ENCODE results near the gene FANCL.
"Not testable (repeated sequence)": the region's sequence is repeated elsewhere in the genome, so short reads cannot be mapped to it uniquely, and the experiment has no call there.

FANCL gene

DNA sequence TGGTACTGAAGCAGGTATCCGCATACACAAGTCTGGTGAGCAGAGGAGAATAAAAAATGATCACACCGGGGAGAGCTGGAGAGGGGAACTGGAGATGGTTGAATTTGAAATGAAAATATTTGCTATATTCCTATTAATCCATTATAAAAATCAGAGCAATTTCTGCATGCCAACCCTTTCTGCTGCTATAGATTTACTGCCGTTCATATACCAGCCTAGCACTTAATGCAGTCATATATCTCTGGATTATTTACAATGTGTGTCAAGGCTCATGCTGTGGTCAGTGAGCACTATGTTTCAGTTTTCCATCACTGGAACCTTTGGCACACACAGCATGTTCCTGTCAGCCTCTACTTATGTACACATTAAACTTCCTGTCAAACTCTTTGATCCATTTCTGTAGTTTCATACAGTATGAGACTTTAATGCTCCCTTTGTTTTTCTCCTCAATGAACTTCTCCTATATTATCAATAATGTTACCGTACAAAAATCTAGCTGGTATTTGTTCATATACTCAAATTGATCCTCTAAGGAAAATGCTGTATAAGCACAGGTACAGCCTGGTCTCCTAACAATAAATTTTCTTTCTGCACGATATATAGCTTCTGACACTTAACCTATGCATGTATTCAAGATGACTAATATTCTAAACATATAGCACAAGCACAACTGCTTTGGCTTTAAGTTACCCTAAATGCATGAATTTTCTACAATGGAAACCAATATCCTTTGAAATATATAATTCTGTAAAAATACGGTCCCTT is 36.7 kb downstream of the FANCL start:
- no peak for DNase-seq

DNA sequence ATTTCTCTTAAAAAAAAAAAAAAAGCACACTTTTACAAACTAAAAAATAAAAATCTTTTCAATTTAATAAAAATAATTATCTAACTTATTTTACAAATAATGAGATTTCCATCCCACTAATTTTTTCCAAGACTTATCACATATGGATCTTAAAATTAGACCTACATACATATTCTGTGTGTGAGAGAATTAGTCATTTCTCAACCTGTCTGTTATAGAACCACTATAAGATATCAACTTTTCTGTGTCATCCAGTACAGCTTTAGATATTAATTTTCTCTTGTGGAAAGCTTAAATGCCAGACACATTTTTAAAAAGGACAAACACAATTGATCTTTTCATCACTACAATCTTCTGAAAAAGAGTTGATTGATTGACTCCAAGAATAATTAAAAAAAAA is 38.1 kb downstream of the FANCL start:
- no peak for DNase-seq

GRCh38 chr2:58202404-58202803 is 38.7 kb downstream of the FANCL start:
- DNase-seq = no peak

GRCh38 chr2:58197894-58198293 is 43.2 kb downstream of the FANCL start:
- no peak for DNase-seq

- no peak for DNase-seq
These were observed 45.5 kb downstream of the FANCL start for GRCh38 chr2:58195662-58196061.

- no peak for DNase-seq
These were observed 46.7 kb downstream of the FANCL start for GRCh38 chr2:58194458-58194857.

DNA sequence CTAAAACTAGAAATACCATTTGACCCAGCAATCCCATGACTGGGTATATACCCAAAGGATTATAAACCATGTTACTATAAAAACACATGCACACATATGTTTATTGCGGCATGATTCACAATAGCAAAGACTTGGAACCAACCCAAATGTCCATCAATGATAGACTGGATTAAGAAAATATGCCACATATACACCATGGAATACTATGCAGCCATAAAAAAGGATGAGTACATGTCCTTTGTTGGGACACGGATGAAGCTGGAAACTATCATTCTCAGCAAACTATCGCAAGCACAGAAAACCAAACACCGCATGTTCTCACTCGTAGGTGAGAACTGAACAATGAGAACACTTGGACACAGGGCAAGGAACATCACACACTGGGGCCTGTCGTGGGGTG is 54.1 kb downstream of the FANCL start:
- not testable (repeated sequence) for DNase-seq

DNA sequence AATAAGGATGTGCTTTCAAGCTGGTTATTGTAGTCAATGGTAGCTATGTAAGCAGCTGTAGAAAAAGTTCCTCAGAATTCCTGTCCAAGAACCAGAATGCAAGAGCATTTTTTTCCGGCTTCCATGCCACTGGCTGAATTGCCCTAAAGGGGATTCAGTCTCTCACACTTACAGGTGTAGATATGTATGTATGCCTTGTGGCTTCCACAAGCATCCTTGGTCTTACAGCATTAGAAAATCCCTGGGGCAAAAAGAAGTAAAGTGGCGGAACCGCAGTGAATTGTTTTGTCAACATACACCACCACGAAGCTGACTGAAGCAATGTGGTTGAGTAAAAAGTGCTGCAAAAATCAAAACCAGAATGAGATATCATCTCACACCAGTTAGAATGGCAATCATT is 54.6 kb downstream of the FANCL start:
- no peak for DNase-seq

GRCh38 chr2:58182527-58182926 is 58.6 kb downstream of the FANCL start:
- no peak for DNase-seq

DNA sequence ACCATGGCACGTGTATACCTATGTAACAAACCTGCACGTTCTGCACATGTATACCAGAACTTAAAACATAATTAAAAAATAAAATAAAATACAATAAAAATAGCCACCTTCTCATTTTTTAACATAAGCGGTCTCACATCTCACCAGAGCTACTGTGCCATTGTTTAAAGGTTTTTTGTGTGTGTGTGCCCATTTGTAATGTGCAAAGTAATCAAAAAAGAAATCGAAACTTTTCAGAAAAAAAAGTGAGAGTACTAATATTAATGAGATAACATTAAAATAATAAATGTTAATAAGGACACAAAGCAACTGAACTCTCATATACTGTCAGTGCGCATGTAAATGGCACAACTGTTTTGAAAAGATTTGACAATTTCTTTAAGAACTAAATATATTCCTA is 60.5 kb downstream of the FANCL start:
- DNase-seq = no peak

DNA sequence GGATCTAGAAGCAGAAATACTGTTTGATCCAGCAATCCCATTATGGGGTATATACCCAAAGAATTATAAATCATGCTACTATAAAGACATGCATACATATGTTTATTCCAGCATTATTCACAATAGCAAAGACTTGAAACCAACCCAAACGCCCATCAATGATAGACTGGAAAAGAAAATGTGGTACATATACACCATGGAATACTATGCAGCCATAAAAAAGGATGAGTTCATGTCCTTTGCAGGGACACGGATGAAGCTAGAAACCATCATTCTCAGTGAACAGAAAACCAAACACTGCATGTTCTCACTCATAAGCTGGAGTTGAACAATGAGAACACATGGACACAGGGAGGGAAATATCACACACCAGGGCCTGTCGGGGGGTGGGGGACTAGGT is 61.0 kb downstream of the FANCL start:
- not testable (repeated sequence) for DNase-seq

DNA sequence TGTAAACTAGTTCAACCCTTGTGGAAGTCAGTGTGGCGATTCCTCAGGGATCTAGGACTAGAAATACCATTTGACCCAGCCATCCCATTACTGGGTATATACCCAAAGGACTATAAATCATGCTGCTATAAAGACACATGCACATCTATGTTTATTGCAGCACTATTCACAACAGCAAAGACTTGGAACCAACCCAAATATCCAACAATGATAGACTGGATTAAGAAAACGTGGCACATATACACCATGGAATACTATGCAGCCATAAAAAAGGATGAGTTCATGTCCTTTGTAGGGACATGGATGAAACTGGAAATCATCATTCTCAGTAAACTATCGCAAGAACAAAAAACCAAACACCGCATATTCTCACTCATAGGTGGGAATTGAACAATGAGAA is 63.9 kb downstream of the FANCL start:
- not testable (repeated sequence) for DNase-seq

DNA sequence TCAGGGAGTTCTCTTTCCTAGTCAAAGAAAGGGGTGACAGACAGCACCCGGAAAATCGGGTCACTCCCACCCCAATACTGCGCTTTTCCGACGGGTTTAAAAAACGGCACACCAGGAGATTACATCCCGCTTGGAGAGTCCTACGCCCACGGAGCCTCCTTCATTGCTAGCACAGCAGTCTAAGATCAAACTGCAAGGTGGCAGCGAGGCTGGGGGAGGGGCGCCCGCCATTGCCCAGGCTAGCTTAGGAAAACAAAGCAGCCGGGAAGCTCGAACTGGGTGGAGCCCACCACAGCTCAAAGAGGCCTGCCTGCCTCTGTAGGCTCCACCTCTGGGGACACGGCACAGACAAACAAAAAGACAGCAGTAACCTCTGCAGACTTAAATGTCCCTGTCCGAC is 69.3 kb downstream of the FANCL start:
- DNase-seq = not testable (repeated sequence)

- not testable (repeated sequence) for DNase-seq
These were observed 70.7 kb downstream of the FANCL start for GRCh38 chr2:58170334-58170933.

- DNase-seq = not testable (repeated sequence)
These were observed 71.3 kb downstream of the FANCL start for GRCh38 chr2:58169845-58170244.

GRCh38 chr2:58168130-58168529 is 73.0 kb downstream of the FANCL start:
- DNase-seq = not testable (repeated sequence)

DNA sequence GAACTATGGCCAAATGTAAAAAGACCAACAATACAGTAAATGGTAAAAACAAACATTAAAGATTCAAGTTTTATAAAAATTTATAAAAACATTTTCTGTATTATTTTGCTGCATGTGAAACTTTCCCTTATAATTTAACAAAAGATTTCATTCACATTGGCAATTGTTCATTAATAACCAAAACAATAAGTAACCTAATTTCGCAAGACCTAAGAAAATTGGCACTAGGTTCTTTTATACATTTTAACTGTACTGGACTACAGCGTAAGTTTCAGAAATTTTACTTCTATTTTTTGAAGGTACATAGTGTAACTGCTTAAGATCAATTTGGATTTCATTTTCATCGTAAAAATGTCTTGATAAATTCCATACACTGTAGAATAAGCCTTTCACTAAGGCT is 77.2 kb downstream of the FANCL start:
- DNase-seq = no peak

GRCh38 chr2:58158481-58158880 is 82.6 kb downstream of the FANCL start:
- no peak for DNase-seq

DNA sequence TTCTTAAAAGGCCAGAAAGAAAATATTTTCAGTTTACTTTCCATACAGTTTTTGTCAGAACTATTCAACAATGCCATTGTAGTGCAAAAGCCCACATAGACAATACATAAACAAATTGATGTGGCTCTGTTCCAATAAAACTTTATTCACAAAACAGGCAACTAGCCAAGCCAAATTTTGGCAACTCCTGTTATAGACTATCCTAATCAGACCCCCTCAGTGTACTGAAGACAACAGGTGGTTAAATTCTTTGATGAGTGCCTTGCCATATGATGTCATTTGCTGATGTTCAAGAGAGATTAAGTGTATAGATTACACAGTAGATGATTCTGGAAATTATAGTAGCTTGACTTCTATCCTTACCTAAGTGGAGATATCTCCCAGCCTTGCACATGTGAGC is 83.4 kb downstream of the FANCL start:
- DNase-seq = no peak

- DNase-seq = no peak
These were observed 84.3 kb downstream of the FANCL start for GRCh38 chr2:58156780-58157179.

DNA sequence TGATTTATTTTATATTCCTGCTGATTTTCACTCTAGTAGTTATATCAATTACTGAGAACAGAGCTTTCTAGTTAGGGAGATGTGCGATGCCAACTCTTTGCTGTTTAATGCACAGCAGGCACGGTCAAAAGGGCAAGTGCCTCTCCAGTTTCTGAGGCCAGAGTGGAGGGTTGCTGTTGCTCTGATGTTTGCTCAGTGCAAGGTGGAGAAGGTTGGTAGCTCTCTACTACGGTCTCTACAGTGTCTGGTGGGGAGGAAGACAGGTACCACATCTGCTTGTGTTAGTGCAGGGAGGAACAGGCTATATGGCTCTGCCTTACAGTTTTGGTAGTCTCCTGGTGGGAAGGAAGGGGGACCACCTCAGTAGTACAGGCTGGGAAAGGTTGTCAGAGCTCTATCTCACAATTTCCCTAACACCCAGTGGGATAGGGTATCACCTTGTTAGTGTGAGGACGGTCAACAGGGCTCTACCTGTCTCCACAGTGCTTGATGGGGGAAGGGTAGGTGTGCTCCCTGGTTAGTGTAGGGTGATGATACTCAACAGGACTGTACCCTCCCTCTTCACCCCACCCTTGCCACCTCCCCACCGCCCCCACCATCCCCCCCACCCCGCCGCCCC is 85.9 kb downstream of the FANCL start:
- no peak for DNase-seq

DNA sequence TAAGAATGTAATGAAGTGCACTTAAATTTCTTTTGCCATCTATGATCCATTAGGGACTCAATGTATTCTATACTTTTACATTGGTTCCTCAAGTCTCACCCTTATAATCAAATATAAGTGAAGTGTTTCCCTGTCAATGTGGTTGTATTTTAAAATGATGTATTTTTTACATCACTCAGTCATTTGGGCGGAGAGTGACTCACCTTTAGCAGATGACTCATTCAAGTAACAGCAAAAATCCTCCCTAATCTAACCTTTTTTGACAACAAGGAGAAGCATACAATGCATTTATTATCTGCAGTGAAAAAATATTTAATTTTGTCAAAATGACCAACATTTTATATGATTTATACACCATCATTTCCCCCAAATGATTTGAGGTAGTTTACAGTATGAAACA is 94.4 kb downstream of the FANCL start:
- DNase-seq = no peak

GRCh38 chr2:58145769-58146168 is 95.4 kb downstream of the FANCL start:
- not testable (repeated sequence) for DNase-seq

DNA sequence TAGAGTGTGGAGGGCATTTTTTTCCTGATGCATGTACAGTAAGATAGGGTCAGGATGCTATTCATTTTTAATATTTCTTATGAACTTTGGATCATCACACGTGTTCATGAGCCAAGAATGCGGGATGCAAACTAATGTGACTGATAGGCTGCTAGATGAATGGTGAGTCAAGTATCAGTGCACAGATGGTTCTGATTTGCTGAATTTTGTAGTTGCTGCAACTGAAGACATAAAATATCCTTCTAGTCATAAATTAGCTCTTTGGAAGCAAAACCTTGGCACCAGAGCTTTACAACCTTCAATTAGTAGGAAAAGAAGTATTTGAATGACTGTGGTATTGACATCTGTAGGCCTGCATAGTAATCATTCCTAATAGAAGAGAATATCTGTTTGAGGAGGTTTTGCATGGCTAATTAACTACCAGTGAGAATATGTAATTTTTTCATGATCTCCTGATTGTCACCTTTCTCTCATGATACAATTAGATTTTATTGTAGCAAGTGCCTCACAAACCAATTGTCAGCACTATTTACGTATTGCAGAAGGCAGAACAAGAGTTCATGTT is 100.5 kb downstream of the FANCL start:
- DNase-seq = no peak
